Upper lobe of left lung (tissue), 4 donors: ENCODE measurements around the gene DARS1.

Experiments used
- POLR2AphosphoS5 ChIP-seq, 2 donors: sonication (generic); formaldehyde crosslinking; IDR thresholded peaks; one replicate each; pipeline ENCODE4 v1.5.1; 2017; ENCODE audit warnings: antibody characterized with exemption in 2 of 2
- TF ChIP-seq, protein P1 (sequence below), 6 experiments: fragments of 450-650 bp in 4 of 6; fragments of 200-600 bp in 2 of 6; sonication (generic) in 2 of 6; IDR thresholded peaks; one replicate each; pipeline ENCODE4 v1.5.1; 2016 to 2019; ENCODE audit warnings: antibody characterized with exemption in 6 of 6

DNA sequence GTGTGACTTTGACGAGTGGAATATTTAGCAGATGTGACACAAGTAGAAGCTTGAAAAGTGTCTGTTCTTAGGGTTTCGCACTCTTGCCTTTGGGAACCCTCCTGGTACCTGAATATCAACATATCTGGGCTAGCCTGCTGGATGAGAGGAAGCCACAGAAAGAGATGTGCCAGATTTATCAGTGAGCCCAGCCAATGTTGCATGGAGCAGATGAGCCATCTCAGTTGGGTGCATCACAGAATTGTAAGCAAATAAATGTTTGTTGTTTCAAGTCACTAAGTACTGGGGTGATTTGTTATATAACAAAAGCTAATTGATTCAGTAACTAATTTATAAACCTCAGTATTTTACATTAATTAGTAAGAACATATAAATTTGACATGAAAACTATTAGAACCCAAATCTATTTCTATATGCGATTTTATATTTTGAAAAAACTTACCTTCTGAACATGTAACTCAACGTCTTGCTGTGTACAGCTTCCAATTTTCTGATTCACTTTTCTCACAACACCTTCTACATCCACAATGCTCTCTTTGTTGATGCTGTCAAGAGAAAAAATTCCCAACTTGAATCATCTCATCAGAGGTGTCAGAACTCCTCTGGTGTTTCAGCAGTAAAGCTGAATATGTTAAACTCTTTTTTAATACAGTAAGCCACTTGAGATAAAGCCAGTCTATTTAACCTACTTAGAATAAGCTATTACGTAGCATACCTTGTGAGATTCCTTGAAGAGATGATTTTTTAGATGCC lies 42.3 kb downstream of the DARS1 start:
- TF ChIP-seq, protein P1, sequence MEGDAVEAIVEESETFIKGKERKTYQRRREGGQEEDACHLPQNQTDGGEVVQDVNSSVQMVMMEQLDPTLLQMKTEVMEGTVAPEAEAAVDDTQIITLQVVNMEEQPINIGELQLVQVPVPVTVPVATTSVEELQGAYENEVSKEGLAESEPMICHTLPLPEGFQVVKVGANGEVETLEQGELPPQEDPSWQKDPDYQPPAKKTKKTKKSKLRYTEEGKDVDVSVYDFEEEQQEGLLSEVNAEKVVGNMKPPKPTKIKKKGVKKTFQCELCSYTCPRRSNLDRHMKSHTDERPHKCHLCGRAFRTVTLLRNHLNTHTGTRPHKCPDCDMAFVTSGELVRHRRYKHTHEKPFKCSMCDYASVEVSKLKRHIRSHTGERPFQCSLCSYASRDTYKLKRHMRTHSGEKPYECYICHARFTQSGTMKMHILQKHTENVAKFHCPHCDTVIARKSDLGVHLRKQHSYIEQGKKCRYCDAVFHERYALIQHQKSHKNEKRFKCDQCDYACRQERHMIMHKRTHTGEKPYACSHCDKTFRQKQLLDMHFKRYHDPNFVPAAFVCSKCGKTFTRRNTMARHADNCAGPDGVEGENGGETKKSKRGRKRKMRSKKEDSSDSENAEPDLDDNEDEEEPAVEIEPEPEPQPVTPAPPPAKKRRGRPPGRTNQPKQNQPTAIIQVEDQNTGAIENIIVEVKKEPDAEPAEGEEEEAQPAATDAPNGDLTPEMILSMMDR (IDR thresholded peaks at IDR 0.05): no peak
- TF ChIP-seq POLR2AphosphoS5 (IDR thresholded peaks at IDR 0.05): no peak
